HCT116 (cell line): ENCODE data around the gene IER5L. TPM values are rescaled to one million over a fixed set of nuclear protein-coding genes. Genes with fewer than 3 reads are reported as not detected.

Source experiments
- ATAC-seq: fragments of 200-7000 bp; cut with Tn5 transposase; 2 replicates; pipeline ENCODE4 v1.9.1; 2020; ENCODE audit warnings: mild to moderate bottlenecking, moderate library complexity
- BruUV-seq: library from RNA; stranded (reverse); fragments of 400-500 nt; replicated peaks from 2 replicates; lab custom pipeline; 2021; lab: Mats Ljungman, UMichigan
- CTCF ChIA-PET: fragments of 300-600 bp; sonication (Branson Sonifier 250); formaldehyde crosslinking; loops from one replicate; lab custom pipeline; 2021; ENCODE audit warnings: antibody characterized with exemption; lab: Charles Lee
- POLR2A ChIA-PET: fragments of 300-600, 350-600 bp; sonication (Branson Sonifier 250); formaldehyde crosslinking; loops from one replicate; lab custom pipeline; 2021; ENCODE audit warnings: antibody characterized with exemption; lab: Charles Lee
- RAD21 ChIA-PET, 2 experiments: fragments of 300-600 bp; sonication (Branson Sonifier 250); formaldehyde crosslinking; loops; one replicate each; lab custom pipeline; 2023; ENCODE audit warnings: low total read pairs in 2 of 2; ENCODE audit not compliant: uncharacterized antibody in 2 of 2, unreplicated experiment in 2 of 2, low non-redundant PET in 1 of 2; lab: Charles Lee
- DNase-seq: peaks from one replicate; pipeline ENCODE4 v3.0.0-alpha.2; 2010; ENCODE audit warnings: low read depth, low spot score
- H2AFZ ChIP-seq: fragments of 200-600 bp; shearing (Covaris generic), sonication (generic); 2 replicates; pipeline ENCODE4 v1.6.1; 2017; ENCODE audit warnings: low read depth, mixed run types, mixed read lengths, antibody characterized with exemption, low read length; ENCODE audit not compliant: poor library complexity, severe bottlenecking
- H3K27ac ChIP-seq: 2 replicates; pipeline ENCODE4 v1.5.1; 2012; ENCODE audit warnings: low read depth, low read length
- H3K27me3 ChIP-seq: fragments of 200-600 bp; sonication (generic); 2 replicates; pipeline ENCODE4 v1.6.1; 2016; ENCODE audit warnings: mixed run types, low read length, mixed read lengths; ENCODE audit not compliant: insufficient read depth
- H3K36me3 ChIP-seq, 2 experiments: fragments of 200-500 bp in 1 of 2; fragments of 200-600 bp in 1 of 2; sonication (Bioruptor generic) in 1 of 2; sonication (generic) in 1 of 2; 2 replicates each; pipeline versions ENCODE4 v1.5.1 to v1.6.1; 2014 to 2016; ENCODE audit warnings: low read length in 2 of 2, inconsistent platforms in 1 of 2, mixed read lengths in 1 of 2, mixed run types in 1 of 2; ENCODE audit not compliant: insufficient read depth in 2 of 2, control insufficient read depth in 1 of 2
- H3K4me1 ChIP-seq, 2 experiments: fragments of 200-600 bp in 1 of 2; sonication (generic) in 1 of 2; 2 replicates each; pipeline versions ENCODE4 v1.5.1 to v1.6.1; 2012 to 2017; ENCODE audit warnings: low read length in 2 of 2, inconsistent platforms in 1 of 2, mild to moderate bottlenecking in 1 of 2, mixed read lengths in 1 of 2, mixed run types in 1 of 2, moderate library complexity in 1 of 2; ENCODE audit not compliant: insufficient read depth in 2 of 2, control insufficient read depth in 1 of 2
- H3K4me2 ChIP-seq: fragments of 200-600 bp; sonication (generic); 2 replicates; pipeline ENCODE4 v1.6.1; 2017; ENCODE audit warnings: mixed run types, low read length, mixed read lengths
- H3K4me3 ChIP-seq, 2 experiments: fragments of 200-600 bp in 1 of 2; sonication (generic) in 1 of 2; replicated peaks in 1 of 2; 2 replicates each; pipeline ENCODE4 v1.5.1; 2011 to 2016; ENCODE audit warnings: low read length in 2 of 2, control low read depth in 1 of 2, low read depth in 1 of 2, mild to moderate bottlenecking in 1 of 2, mixed read lengths in 1 of 2, mixed run types in 1 of 2
- H3K79me2 ChIP-seq: fragments of 200-600 bp; sonication (generic); 2 replicates; pipeline ENCODE4 v1.6.1; 2017; ENCODE audit warnings: mild to moderate bottlenecking, mixed run types, low read length, moderate library complexity, mixed read lengths; ENCODE audit not compliant: insufficient read depth
- H3K9ac ChIP-seq: fragments of 200-600 bp; sonication (generic); 2 replicates; pipeline ENCODE4 v1.6.1; 2016; ENCODE audit warnings: low read length, mixed read lengths
- H3K9me2 ChIP-seq: fragments of 200-600 bp; sonication (generic), shearing (Covaris generic); 2 replicates; pipeline ENCODE4 v1.6.1; 2017; ENCODE audit warnings: mixed run types, mild to moderate bottlenecking, moderate library complexity; ENCODE audit not compliant: insufficient read depth
- H3K9me3 ChIP-seq, 2 experiments: fragments of 200-500 bp in 1 of 2; fragments of 200-600 bp in 1 of 2; sonication (Bioruptor generic) in 1 of 2; sonication (generic) in 1 of 2; 2 replicates each; pipeline ENCODE4 v1.6.1; 2014 to 2017; ENCODE audit warnings: low read length in 2 of 2, mixed read lengths in 2 of 2, inconsistent platforms in 1 of 2, low read depth in 1 of 2, mild to moderate bottlenecking in 1 of 2, mixed run types in 1 of 2, moderate library complexity in 1 of 2; ENCODE audit not compliant: control insufficient read depth in 1 of 2, insufficient read depth in 1 of 2
- H4K20me1 ChIP-seq: fragments of 200-600 bp; sonication (generic), shearing (Covaris generic); 2 replicates; pipeline ENCODE4 v1.6.1; 2017; ENCODE audit warnings: mixed run types, mild to moderate bottlenecking, moderate library complexity; ENCODE audit not compliant: insufficient read depth
- CEBPB ChIP-seq: IDR thresholded peaks from 2 replicates; pipeline ENCODE4 v1.6.1; 2012; ENCODE audit warnings: low read depth
- MAX ChIP-seq: IDR thresholded peaks from 2 replicates; pipeline ENCODE4 v1.6.1; 2012
- POLR2AphosphoS5 ChIP-seq: IDR thresholded peaks from 2 replicates; pipeline ENCODE4 v1.6.1; 2011; ENCODE audit warnings: mild to moderate bottlenecking, low read depth, low read length, moderate library complexity
- SRF ChIP-seq: IDR thresholded peaks from 2 replicates; pipeline ENCODE4 v1.6.1; 2012; ENCODE audit warnings: low read depth
- ZBTB33 ChIP-seq: IDR thresholded peaks from 2 replicates; pipeline ENCODE4 v1.6.1; 2011; ENCODE audit warnings: mild to moderate bottlenecking, low read length, moderate library complexity; ENCODE audit not compliant: insufficient replicate concordance; ENCODE audit errors: extremely low read depth
- intact Hi-C: fragments of 100-400 bp; cut with micrococcal nuclease; formaldehyde crosslinking; loops from 2 replicates; pipeline ENCODE4 v1.10.0; 2022
- total RNA-seq: library from RNA; stranded (reverse); gene quantifications from one replicate; pipeline ENCODE4 v1.2.1, GENCODE V29; 2021; ENCODE audit not compliant: unreplicated experiment

IER5L gene
- total RNA-seq, 1 experiment from 2014 or later: 195 TPM

GRCh38 chr9:129171993-129172751, 5.9 kb downstream of the IER5L start (continued):
- TF ChIP-seq ZBTB33: no peak

- no peak overlapping the region for H2AFZ ChIP-seq
- no peaks in the 10 kb centered on the region for H3K27me3 ChIP-seq
- peak overlapping the region; percentile 43 for H3K9ac ChIP-seq
- no peaks in the 10 kb centered on the region for H4K20me1 ChIP-seq
- intact Hi-C loops: no loop called here
- H3K36me3 ChIP-seq: no peaks in the 10 kb centered on the region
- H3K27ac ChIP-seq: peak overlapping the region; percentile 49
- H3K9me2 ChIP-seq: no peaks in the 10 kb centered on the region
- TF ChIP-seq POLR2AphosphoS5 (peak; percentile 74), MAX (no peak), SRF (no peak), CEBPB (no peak)
- peak; percentile 26; the same call in 1 of the 2 replicates for ATAC-seq
- POLR2A ChIA-PET: interaction anchor here (0.8 to 1.0 kb wide), 2 partner anchors 8 to 164 kb away, joined by 3 to 5 read pairs; partner anchors contain the start of gene IER5L
- peak; percentile 48 for DNase-seq
- H3K4me2 ChIP-seq: peak overlapping the region; percentile 59
- H3K4me1 ChIP-seq: peaks cover 79 to 98% of the 10 kb centered on the region in 2 experiments
- H3K79me2 ChIP-seq: no peaks in the 10 kb centered on the region
- no peaks in the 10 kb centered on the region for H3K9me3 ChIP-seq
- no TSS peak for BruUV-seq
- H3K4me3 ChIP-seq: peak overlapping the region; percentile 14 to 19; a peak in 2 of 4 replicates
- RAD21 ChIA-PET: interaction anchor here in 1 of 2 experiments (0.5 kb wide), 1 partner anchor 594 kb away, joined by 3 read pairs; no protein-coding TSS in a partner anchor
- CTCF ChIA-PET: interaction anchor here (1.3 to 1.4 kb wide), 2 partner anchors 27 to 38 kb away, joined by 3 to 9 read pairs; no protein-coding TSS in a partner anchor
These were observed 7.8 kb downstream of the IER5L start for GRCh38 chr9:129170229-129170628.
